Measurements from ENCODE around the gene TNFRSF25. TPM values are rescaled to one million over a fixed set of nuclear protein-coding genes. Genes with fewer than 3 reads are reported as not detected.

TNFRSF25 gene
- total and polyA plus RNA-seq, 10 of the 15 experiments (the other 5 are each of a cell fraction or from before 2014, with no cell fraction given), result 0.23 to 8.6 (median 0.46) TPM; not detected in 5

GRCh38 chr1:6508154-6508815 is 42.3 kb upstream of the TNFRSF25 start (continued):
- TF ChIP-seq PBX3 (IDR thresholded peaks at IDR 0.05; ENCODE audit: insufficient replicate concordance, low read depth, low read length) (no peak), SMARCA5 (IDR thresholded peaks at IDR 0.05) (no peak), HCFC1 (IDR thresholded peaks at IDR 0.05; ENCODE audit: low read length) (no peak), POU2F2 (IDR thresholded peaks at IDR 0.05; ENCODE audit: borderline replicate concordance, low read depth, low read length) (no peak), YY1 (IDR thresholded peaks at IDR 0.05; ENCODE audit: low read depth, low read length) (no peak), BCL3 (IDR thresholded peaks at IDR 0.05; ENCODE audit: borderline replicate concordance, insufficient read depth, low read depth, low read length, poor library complexity, severe bottlenecking) (no peak)

- Histone ChIP-seq H3K36me3 (ENCODE audit: control insufficient read depth in 2 of 2, insufficient read depth in 2 of 2, low read length in 1 of 2) (no peaks in the 10 kb centered on the region), H3K4me3 (no peak overlapping the region), H3K4me2 (ENCODE audit: control insufficient read depth, insufficient read depth) (no peak overlapping the region), H2AFZ (ENCODE audit: control insufficient read depth, low read depth, low read length) (no peak overlapping the region), H3K27me3 (replicated peaks in 1 of 2; ENCODE audit: control insufficient read depth in 2 of 2, insufficient read depth in 2 of 2, low read length in 1 of 2) (no peaks in the 10 kb centered on the region; a peak in 1 of 4 replicates), H4K20me1 (ENCODE audit: control insufficient read depth, insufficient read depth) (no peaks in the 10 kb centered on the region; the same call in 1 of the 2 replicates), H3K27ac (ENCODE audit: control insufficient read depth, insufficient read depth) (no peak overlapping the region), H3K79me2 (ENCODE audit: control insufficient read depth, insufficient read depth, low read length) (no peaks in the 10 kb centered on the region), H3K4me1 (ENCODE audit: control insufficient read depth, insufficient read depth, low read length) (no peaks in the 10 kb centered on the region), H3K9me3 (replicated peaks; ENCODE audit: control insufficient read depth, insufficient read depth, low read length) (no peaks in the 10 kb centered on the region), H3K9ac (ENCODE audit: control insufficient read depth, insufficient read depth, low read length) (no peak overlapping the region)
- in situ Hi-C loops (cut with MboI) (no loop called here), intact Hi-C loops (cut with micrococcal nuclease; ENCODE audit: unreplicated experiment) (no loop called here)
- no peak for TF ChIP-seq BRCA1 (IDR thresholded peaks at IDR 0.05; ENCODE audit: low read depth, low read length)
- TF ChIP-seq CEBPZ (IDR thresholded peaks at IDR 0.05; ENCODE audit: low read depth, low read length), result no peak
- no peak for TF ChIP-seq MEF2B (IDR thresholded peaks at IDR 0.05; ENCODE audit: partially characterized antibody, poor library complexity, severe bottlenecking)
- 39% methylated on average over 11 of the region's 12 CpGs for WGBS (ENCODE audit: insufficient coverage, insufficient replicate concordance, low lambda C conversion rate, missing lambda C conversion rate)
- RAD21 ChIA-PET (ENCODE audit: unreplicated experiment), result interaction anchor here (0.8 kb wide), 1 partner anchor 12 kb away, joined by 4 read pairs; no protein-coding TSS in a partner anchor
- POLR2A ChIA-PET, result interaction anchor here (0.5 to 0.6 kb wide), 3 partner anchors 95 to 134 kb away, joined by 3 to 6 read pairs (median 4); partner anchors contain the start of gene PHF13
- CTCF ChIA-PET, result interaction anchor here (0.6 kb wide), 1 partner anchor 17 kb away, joined by 4 read pairs; no protein-coding TSS in a partner anchor
- DNase-seq (ENCODE audit: low read depth, low spot score) (no peak), ATAC-seq (no peak), FAIRE-seq (no peak)
- SMC1A ChIA-PET (ENCODE audit: uncharacterized antibody, unreplicated experiment), result no interaction called here
- BruUV-seq (replicated peaks), result no TSS peak
Observed at GRCh38 chr1:6507461-6507911, 41.5 kb upstream of the TNFRSF25 start.
